GM23338 (cell line): ENCODE measurements around the gene EMID1.

ENCODE experiments used
- CREB1 ChIP-seq: fragments of 250-450 bp; sonication (Bioruptor Pico); IDR thresholded peaks from 2 replicates; pipeline ENCODE4 v1.5.0; 2020; ENCODE audit warnings: low read depth, mild to moderate bottlenecking, moderate library complexity
- EZH2 ChIP-seq: fragments of 200-600 bp; sonication (generic); IDR thresholded peaks from one replicate; pipeline ENCODE4 v1.8.0; 2017; ENCODE audit warnings: antibody characterized with exemption, mild to moderate bottlenecking, low read depth; ENCODE audit not compliant: unreplicated experiment
- EZH2phosphoT487 ChIP-seq: fragments of 200-600 bp; sonication (generic); IDR thresholded peaks from one replicate; pipeline ENCODE4 v1.8.1; 2018; ENCODE audit warnings: antibody characterized with exemption; ENCODE audit not compliant: unreplicated experiment
- JUNB ChIP-seq: IDR thresholded peaks from one replicate; pipeline ENCODE4 v1.6.1; 2016; ENCODE audit warnings: antibody characterized with exemption; ENCODE audit not compliant: unreplicated experiment
- POLR2AphosphoS5 ChIP-seq: IDR thresholded peaks from 2 replicates; pipeline ENCODE4 v1.6.1; 2016; ENCODE audit warnings: antibody characterized with exemption, low read depth
- TF ChIP-seq, protein P1 (sequence below), 2 experiments: fragments of 200-600 bp in 1 of 2; sonication (generic) in 1 of 2; conservative IDR thresholded peaks; 2 replicates each; pipeline versions ENCODE4 v1.5.1 to v1.6.1; 2016 to 2017; ENCODE audit warnings: antibody characterized with exemption in 2 of 2, low read depth in 2 of 2, mild to moderate bottlenecking in 2 of 2, moderate library complexity in 1 of 2
- TF ChIP-seq, protein P2 (sequence below): IDR thresholded peaks from 2 replicates; pipeline ENCODE4 v1.6.1; 2016; ENCODE audit warnings: antibody characterized with exemption
- TF ChIP-seq, protein P3 (sequence below): IDR thresholded peaks from one replicate; pipeline ENCODE4 v1.6.1; 2018; ENCODE audit warnings: antibody characterized with exemption; ENCODE audit not compliant: unreplicated experiment

DNA sequence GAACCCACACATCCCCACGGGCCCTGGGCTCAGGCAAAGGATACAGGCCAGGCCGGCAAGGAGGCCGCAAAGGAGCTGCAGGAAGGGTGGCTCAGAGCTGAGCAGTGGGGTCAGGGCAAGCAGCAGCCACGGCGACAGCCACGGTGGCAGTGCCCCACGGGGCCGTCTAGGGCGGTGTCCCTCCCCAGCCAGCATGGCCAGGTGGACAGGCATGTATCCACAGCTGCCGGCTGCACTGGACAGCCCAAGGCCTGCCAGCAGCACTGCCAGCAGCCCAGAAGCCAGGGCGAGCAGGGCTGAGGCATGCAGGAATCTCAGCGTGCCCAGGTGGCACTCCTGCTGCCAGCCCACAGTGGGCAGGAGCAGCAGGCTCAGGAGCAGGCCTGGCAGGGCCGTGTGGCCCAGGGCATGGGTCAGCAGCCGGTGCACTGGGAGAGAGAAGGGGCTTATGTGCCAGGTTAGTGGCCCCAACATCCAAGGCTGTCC lies 58.1 kb downstream of the EMID1 start:
- TF ChIP-seq, protein P1, sequence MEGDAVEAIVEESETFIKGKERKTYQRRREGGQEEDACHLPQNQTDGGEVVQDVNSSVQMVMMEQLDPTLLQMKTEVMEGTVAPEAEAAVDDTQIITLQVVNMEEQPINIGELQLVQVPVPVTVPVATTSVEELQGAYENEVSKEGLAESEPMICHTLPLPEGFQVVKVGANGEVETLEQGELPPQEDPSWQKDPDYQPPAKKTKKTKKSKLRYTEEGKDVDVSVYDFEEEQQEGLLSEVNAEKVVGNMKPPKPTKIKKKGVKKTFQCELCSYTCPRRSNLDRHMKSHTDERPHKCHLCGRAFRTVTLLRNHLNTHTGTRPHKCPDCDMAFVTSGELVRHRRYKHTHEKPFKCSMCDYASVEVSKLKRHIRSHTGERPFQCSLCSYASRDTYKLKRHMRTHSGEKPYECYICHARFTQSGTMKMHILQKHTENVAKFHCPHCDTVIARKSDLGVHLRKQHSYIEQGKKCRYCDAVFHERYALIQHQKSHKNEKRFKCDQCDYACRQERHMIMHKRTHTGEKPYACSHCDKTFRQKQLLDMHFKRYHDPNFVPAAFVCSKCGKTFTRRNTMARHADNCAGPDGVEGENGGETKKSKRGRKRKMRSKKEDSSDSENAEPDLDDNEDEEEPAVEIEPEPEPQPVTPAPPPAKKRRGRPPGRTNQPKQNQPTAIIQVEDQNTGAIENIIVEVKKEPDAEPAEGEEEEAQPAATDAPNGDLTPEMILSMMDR (conservative IDR thresholded peaks at IDR 0.05; ENCODE audit: low read depth in 2 of 2): no peak
- TF ChIP-seq POLR2AphosphoS5 (no peak), EZH2phosphoT487 (no peak), CREB1 (CRISPR knock-in tag) (no peak), JUNB (no peak), EZH2 (no peak)
- TF ChIP-seq, protein P2, sequence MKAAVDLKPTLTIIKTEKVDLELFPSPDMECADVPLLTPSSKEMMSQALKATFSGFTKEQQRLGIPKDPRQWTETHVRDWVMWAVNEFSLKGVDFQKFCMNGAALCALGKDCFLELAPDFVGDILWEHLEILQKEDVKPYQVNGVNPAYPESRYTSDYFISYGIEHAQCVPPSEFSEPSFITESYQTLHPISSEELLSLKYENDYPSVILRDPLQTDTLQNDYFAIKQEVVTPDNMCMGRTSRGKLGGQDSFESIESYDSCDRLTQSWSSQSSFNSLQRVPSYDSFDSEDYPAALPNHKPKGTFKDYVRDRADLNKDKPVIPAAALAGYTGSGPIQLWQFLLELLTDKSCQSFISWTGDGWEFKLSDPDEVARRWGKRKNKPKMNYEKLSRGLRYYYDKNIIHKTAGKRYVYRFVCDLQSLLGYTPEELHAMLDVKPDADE: no peak
- TF ChIP-seq, protein P3, sequence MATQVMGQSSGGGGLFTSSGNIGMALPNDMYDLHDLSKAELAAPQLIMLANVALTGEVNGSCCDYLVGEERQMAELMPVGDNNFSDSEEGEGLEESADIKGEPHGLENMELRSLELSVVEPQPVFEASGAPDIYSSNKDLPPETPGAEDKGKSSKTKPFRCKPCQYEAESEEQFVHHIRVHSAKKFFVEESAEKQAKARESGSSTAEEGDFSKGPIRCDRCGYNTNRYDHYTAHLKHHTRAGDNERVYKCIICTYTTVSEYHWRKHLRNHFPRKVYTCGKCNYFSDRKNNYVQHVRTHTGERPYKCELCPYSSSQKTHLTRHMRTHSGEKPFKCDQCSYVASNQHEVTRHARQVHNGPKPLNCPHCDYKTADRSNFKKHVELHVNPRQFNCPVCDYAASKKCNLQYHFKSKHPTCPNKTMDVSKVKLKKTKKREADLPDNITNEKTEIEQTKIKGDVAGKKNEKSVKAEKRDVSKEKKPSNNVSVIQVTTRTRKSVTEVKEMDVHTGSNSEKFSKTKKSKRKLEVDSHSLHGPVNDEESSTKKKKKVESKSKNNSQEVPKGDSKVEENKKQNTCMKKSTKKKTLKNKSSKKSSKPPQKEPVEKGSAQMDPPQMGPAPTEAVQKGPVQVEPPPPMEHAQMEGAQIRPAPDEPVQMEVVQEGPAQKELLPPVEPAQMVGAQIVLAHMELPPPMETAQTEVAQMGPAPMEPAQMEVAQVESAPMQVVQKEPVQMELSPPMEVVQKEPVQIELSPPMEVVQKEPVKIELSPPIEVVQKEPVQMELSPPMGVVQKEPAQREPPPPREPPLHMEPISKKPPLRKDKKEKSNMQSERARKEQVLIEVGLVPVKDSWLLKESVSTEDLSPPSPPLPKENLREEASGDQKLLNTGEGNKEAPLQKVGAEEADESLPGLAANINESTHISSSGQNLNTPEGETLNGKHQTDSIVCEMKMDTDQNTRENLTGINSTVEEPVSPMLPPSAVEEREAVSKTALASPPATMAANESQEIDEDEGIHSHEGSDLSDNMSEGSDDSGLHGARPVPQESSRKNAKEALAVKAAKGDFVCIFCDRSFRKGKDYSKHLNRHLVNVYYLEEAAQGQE: no peak
